ENCODE results near the gene TDRD6.

TDRD6 gene

DNA sequence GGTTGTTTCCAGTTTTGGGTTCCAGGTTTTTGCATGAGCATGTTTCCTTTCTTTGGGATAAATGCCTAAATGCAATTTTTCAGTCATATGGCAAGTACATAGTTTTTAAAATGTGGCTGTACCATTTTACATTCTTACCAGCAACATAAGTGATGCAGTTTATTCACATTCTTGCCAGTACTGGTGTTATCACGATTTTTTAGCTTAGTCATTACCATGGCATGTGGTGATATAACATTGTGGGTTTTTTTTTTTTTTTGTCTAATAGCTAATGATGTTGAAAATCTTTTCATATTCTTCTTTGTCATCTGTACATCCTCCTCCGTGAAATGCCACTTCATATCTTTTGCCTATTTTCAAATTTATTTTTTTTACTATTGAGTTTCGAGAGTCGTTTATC is 2.9 kb upstream of the TDRD6 start:
- no peak overlapping the region for H3K4me3 ChIP-seq (ENCODE audit: low read depth, low read length)
- TF ChIP-seq CTCF (IDR thresholded peaks at IDR 0.05; ENCODE audit: insufficient read depth, low read depth, low read length, missing control alignments): no peak
- no peak for DNase-seq (ENCODE audit: low read depth)

DNA sequence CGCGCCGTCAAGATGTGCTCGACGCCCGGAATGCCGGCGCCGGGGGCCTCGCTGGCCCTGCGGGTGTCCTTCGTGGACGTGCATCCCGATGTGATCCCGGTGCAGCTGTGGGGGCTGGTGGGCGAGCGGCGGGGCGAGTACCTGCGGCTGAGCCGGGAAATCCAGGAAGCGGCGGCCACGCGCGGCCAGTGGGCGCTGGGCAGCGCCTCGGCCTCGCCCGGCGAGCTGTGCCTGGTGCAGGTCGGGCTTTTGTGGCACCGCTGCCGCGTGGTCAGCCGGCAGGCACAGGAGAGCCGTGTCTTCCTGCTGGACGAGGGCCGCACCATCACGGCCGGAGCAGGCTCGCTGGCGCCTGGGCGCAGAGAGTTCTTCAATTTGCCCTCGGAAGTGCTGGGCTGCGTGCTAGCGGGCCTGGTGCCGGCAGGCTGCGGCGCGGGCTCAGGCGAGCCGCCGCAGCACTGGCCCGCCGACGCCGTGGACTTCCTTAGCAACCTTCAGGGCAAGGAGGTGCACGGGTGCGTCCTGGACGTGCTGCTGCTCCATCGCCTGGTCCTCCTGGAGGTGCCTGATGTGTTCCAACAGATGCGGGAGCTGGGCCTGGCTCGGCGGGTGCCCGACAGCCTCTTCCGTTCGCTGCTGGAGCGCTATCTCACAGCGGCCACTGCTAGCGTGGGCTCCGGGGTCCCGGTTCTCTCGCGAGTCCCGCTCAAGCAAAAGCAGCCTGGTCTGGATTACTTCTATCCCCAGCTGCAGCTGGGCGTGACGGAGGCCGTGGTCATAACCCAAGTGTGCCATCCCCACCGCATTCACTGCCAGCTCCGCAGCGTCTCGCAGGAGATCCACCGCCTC is 656 bp downstream of the TDRD6 start:
- TF ChIP-seq CTCF (IDR thresholded peaks at IDR 0.05; ENCODE audit: insufficient read depth, low read depth, low read length, missing control alignments): no peak
- DNase-seq (ENCODE audit: low read depth): no peak

DNA sequence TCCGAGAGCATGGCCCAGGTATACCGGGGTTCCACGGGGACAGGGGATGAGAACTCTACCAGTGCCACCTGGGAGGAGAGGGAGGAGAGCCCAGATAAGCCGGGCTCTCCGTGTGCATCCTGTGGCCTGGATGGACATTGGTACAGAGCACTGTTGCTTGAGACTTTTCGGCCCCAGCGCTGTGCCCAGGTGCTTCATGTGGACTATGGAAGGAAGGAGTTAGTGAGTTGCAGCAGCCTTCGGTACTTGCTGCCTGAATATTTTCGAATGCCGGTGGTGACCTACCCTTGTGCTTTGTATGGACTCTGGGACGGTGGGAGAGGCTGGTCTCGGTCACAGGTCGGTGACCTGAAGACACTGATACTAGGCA is 1.3 kb downstream of the TDRD6 start:
- TF ChIP-seq CTCF (IDR thresholded peaks at IDR 0.05; ENCODE audit: insufficient read depth, low read depth, low read length, missing control alignments): no peak
- DNase-seq (ENCODE audit: low read depth): no peak
- no peak overlapping the region for H3K4me3 ChIP-seq (ENCODE audit: low read depth, low read length)

More for the DNA sequence above, 656 bp downstream of the TDRD6 start:
- no peak overlapping the region for H3K4me3 ChIP-seq (ENCODE audit: low read depth, low read length)

DNA sequence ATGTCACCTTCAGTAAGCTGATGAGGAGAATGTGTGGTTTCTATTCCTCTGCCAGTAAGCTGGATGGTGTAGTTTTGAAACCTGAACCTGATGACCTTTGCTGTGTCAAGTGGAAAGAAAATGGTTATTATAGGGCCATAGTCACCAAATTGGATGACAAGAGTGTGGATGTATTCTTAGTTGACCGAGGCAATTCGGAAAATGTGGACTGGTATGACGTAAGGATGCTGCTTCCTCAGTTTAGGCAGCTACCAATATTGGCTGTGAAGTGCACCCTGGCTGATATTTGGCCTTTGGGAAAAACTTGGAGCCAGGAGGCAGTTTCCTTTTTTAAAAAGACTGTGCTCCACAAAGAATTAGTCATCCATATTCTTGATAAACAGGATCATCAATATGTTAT is 2.0 kb downstream of the TDRD6 start:
- DNase-seq (ENCODE audit: low read depth): no peak
- TF ChIP-seq CTCF (IDR thresholded peaks at IDR 0.05; ENCODE audit: insufficient read depth, low read depth, low read length, missing control alignments): no peak
- H3K4me3 ChIP-seq (ENCODE audit: low read depth, low read length): no peak overlapping the region

DNA sequence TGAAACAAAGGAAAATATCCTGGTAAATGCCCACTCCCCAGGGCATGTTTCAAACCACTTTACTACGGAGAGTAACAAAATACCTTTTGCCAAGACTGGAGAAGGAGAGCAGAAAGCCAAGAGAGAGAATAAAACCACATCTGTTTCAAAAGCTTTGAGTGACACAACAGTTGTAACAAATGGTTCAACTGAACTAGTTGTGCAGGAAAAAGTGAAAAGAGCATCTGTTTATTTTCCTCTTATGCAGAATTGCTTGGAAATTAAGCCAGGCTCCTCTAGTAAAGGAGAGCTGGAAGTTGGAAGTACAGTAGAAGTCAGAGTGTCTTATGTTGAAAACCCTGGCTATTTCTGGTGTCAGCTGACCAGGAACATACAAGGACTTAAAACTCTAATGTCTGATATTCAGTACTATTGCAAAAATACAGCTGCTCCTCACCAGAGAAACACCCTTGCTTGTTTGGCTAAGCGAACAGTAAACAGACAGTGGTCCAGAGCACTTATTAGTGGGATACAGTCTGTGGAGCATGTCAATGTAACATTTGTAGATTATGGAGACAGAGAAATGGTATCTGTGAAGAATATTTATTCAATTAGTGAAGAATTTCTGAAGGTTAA is 2.6 kb downstream of the TDRD6 start:
- no peak overlapping the region for H3K4me3 ChIP-seq (ENCODE audit: low read depth, low read length)
- no peak for DNase-seq (ENCODE audit: low read depth)
- TF ChIP-seq CTCF (IDR thresholded peaks at IDR 0.05; ENCODE audit: insufficient read depth, low read depth, low read length, missing control alignments): no peak

DNA sequence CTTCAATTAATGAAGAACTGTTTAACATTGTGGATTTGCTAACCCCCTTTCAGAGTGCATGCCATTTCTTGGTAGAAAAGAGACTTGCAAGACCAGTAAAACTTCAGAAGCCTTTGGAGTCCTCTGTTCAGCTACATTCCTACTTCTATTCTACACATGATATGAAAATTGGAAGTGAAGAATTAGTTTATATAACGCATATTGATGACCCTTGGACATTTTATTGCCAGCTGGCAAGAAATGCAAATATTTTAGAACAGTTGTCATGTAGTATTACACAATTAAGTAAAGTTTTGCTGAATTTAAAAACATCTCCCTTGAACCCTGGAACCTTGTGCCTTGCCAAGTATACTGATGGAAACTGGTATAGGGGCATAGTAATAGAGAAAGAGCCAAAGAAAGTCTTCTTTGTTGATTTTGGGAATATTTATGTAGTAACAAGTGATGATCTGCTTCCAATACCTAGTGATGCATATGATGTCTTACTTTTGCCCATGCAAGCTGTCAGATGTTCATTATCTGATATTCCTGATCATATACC is 3.3 kb downstream of the TDRD6 start:
- no peak for DNase-seq (ENCODE audit: low read depth)
- no peak overlapping the region for H3K4me3 ChIP-seq (ENCODE audit: low read depth, low read length)
- no peak for TF ChIP-seq CTCF (IDR thresholded peaks at IDR 0.05; ENCODE audit: insufficient read depth, low read depth, low read length, missing control alignments)

Data from GM12865 (cell line).